Measurements from ENCODE around the gene FTO. TPM values are rescaled to one million over a fixed set of nuclear protein-coding genes. Genes with fewer than 3 reads are reported as not detected.

Gene FTO
- total RNA-seq, 1 donor from 2014 or later: 110 TPM

DNA sequence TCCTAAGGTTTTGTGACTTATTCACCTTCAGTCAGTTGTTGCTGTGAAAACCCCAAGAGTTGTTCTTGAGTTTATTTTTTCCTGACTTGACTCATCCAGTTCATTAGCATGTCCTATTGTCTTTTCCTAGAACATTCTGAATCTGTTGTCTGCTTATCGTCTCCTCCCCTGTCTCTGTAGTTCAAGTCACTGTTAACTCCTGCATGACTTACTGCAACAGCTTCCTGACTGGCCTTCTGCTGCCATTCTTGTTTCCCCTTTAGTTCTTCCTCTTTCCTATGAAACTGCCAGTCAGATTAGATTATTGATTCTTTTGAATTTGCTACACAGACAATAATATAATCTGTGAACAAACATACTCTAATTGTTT lies 161.5 kb downstream of the FTO start:
- TF ChIP-seq EZH2phosphoT487 (IDR thresholded peaks at IDR 0.05): no peak
- TF ChIP-seq, protein P1, sequence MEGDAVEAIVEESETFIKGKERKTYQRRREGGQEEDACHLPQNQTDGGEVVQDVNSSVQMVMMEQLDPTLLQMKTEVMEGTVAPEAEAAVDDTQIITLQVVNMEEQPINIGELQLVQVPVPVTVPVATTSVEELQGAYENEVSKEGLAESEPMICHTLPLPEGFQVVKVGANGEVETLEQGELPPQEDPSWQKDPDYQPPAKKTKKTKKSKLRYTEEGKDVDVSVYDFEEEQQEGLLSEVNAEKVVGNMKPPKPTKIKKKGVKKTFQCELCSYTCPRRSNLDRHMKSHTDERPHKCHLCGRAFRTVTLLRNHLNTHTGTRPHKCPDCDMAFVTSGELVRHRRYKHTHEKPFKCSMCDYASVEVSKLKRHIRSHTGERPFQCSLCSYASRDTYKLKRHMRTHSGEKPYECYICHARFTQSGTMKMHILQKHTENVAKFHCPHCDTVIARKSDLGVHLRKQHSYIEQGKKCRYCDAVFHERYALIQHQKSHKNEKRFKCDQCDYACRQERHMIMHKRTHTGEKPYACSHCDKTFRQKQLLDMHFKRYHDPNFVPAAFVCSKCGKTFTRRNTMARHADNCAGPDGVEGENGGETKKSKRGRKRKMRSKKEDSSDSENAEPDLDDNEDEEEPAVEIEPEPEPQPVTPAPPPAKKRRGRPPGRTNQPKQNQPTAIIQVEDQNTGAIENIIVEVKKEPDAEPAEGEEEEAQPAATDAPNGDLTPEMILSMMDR (IDR thresholded peaks at IDR 0.05): no peak
- TF ChIP-seq EZH2 (IDR thresholded peaks at IDR 0.05): no peak
- peaks cover 4% of the 10 kb centered on the region for H3K4me1 Mint-ChIP-seq
- H3K27me3 Mint-ChIP-seq (ENCODE audit: insufficient read depth, low read depth): no peaks in the 10 kb centered on the region
- Histone ChIP-seq H3K4me3 (no peak overlapping the region), H3K27me3 (no peaks in the 10 kb centered on the region), H3K27ac (no peak overlapping the region), H3K79me2 (ENCODE audit: low read depth) (no peaks in the 10 kb centered on the region), H3K9me3 (ENCODE audit: low read depth) (peaks cover 1% of the 10 kb centered on the region), H3K4me2 (peak overlapping the region; percentile 39), H3K36me3 (no peaks in the 10 kb centered on the region), H2AFZ (replicated peaks) (no peak overlapping the region), H3F3A (ENCODE audit: low read depth) (no peaks in the 10 kb centered on the region), H3K9ac (no peak overlapping the region), H3K4me1 (peaks cover 10% of the 10 kb centered on the region), H4K20me1 (ENCODE audit: low read depth) (no peaks in the 10 kb centered on the region)
- H3K36me3 Mint-ChIP-seq: peaks cover 5% of the 10 kb centered on the region
- no peak overlapping the region for H3K27ac Mint-ChIP-seq
- no peak for DNase-seq (ENCODE audit: low spot score)
- peaks cover 10% of the 10 kb centered on the region for H3K9me3 Mint-ChIP-seq
- no peak overlapping the region for H3K4me3 Mint-ChIP-seq

DNA sequence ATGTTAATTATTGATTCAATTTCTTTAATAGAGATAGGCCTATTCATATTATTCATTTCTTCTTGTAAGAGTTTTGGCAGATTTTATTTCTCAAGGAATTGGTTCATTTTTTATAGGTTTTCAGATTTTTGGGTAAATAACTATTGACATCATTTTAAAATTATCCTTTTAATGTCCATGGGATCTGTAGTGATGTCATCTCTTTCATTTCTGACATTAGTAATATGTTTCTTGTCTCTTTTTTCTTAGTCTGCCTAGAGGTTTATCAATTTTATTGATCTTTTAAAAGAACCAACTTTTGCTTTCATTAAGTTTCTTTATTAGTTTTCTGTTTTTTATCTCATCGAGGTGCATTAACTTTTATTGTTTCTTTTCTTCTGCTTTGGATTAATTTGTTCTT lies 162.6 kb downstream of the FTO start:
- peaks cover 5% of the 10 kb centered on the region for H3K9me3 ChIP-seq (ENCODE audit: low read depth)
- no peak overlapping the region for H3K27ac Mint-ChIP-seq
- TF ChIP-seq EZH2phosphoT487 (IDR thresholded peaks at IDR 0.05) (no peak), EZH2 (IDR thresholded peaks at IDR 0.05) (no peak)
- TF ChIP-seq, protein P1 (IDR thresholded peaks at IDR 0.05): no peak
- H3K27me3 Mint-ChIP-seq (ENCODE audit: insufficient read depth, low read depth): no peaks in the 10 kb centered on the region
- no peaks in the 10 kb centered on the region for H4K20me1 ChIP-seq (ENCODE audit: low read depth)
- no peak overlapping the region for H3K9ac ChIP-seq
- H3K4me3 ChIP-seq: no peak overlapping the region
- peaks cover 19% of the 10 kb centered on the region for H3K9me3 Mint-ChIP-seq
- H3K27me3 ChIP-seq: no peaks in the 10 kb centered on the region
- H3K36me3 Mint-ChIP-seq: peaks cover 13% of the 10 kb centered on the region
- H2AFZ ChIP-seq (replicated peaks): no peak overlapping the region
- DNase-seq (ENCODE audit: low spot score): no peak
- no peaks in the 10 kb centered on the region for H3K79me2 ChIP-seq (ENCODE audit: low read depth)
- peaks cover 4% of the 10 kb centered on the region for H3K4me1 Mint-ChIP-seq
- H3F3A ChIP-seq (ENCODE audit: low read depth): no peaks in the 10 kb centered on the region
- H3K4me3 Mint-ChIP-seq: no peak overlapping the region
- no peak overlapping the region for H3K27ac ChIP-seq
- no peak overlapping the region for H3K4me2 ChIP-seq
- H3K36me3 ChIP-seq: no peaks in the 10 kb centered on the region
- H3K4me1 ChIP-seq: peaks cover 10% of the 10 kb centered on the region

DNA sequence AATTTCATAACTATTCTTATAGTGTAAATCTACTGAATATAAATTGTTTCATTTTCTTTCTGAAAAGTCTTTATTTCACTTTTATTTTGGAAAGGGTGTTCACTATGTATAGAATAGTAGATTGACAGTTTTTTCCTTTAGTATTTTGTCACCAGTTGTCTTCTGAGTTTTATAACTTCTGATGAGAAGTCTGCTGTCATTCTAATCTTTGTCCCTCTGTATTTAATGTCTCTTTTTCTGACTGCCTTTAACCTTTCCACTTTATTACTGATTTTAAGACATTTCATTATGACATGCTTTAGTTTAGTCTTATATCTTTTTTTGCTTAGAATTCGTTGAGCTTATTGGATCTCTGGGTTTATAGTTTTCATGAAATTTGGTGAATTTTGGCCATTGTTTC lies 166.9 kb downstream of the FTO start:
- H3K4me2 ChIP-seq: no peak overlapping the region
- no peak overlapping the region for H2AFZ ChIP-seq (replicated peaks)
- no peaks in the 10 kb centered on the region for H3K27me3 Mint-ChIP-seq (ENCODE audit: insufficient read depth, low read depth)
- H3K4me1 Mint-ChIP-seq: no peaks in the 10 kb centered on the region
- no peak overlapping the region for H3K4me3 Mint-ChIP-seq
- no peaks in the 10 kb centered on the region for H3F3A ChIP-seq (ENCODE audit: low read depth)
- H3K9me3 ChIP-seq (ENCODE audit: low read depth): peaks cover 5% of the 10 kb centered on the region
- H3K36me3 Mint-ChIP-seq: peaks cover 30% of the 10 kb centered on the region
- H3K27me3 ChIP-seq: no peaks in the 10 kb centered on the region
- H3K27ac Mint-ChIP-seq: no peak overlapping the region
- H3K4me3 ChIP-seq: no peak overlapping the region
- H3K27ac ChIP-seq: no peak overlapping the region
- no peaks in the 10 kb centered on the region for H4K20me1 ChIP-seq (ENCODE audit: low read depth)
- H3K4me1 ChIP-seq: no peaks in the 10 kb centered on the region
- no peak for DNase-seq (ENCODE audit: low spot score)
- no peaks in the 10 kb centered on the region for H3K79me2 ChIP-seq (ENCODE audit: low read depth)
- no peak overlapping the region for H3K9ac ChIP-seq
- TF ChIP-seq, protein P1 (IDR thresholded peaks at IDR 0.05): no peak
- TF ChIP-seq EZH2phosphoT487 (IDR thresholded peaks at IDR 0.05): no peak
- TF ChIP-seq EZH2 (IDR thresholded peaks at IDR 0.05): no peak
- H3K9me3 Mint-ChIP-seq: peaks cover 23% of the 10 kb centered on the region
- no peaks in the 10 kb centered on the region for H3K36me3 ChIP-seq
